ENCODE measurements around the gene RIN3. TPM values are rescaled to one million over a fixed set of nuclear protein-coding genes. Genes with fewer than 3 reads are reported as not detected.

RIN3 gene
- total and polyA plus RNA-seq, 12 donors: 3.9 to 63.2 (median 30.3) TPM

DNA sequence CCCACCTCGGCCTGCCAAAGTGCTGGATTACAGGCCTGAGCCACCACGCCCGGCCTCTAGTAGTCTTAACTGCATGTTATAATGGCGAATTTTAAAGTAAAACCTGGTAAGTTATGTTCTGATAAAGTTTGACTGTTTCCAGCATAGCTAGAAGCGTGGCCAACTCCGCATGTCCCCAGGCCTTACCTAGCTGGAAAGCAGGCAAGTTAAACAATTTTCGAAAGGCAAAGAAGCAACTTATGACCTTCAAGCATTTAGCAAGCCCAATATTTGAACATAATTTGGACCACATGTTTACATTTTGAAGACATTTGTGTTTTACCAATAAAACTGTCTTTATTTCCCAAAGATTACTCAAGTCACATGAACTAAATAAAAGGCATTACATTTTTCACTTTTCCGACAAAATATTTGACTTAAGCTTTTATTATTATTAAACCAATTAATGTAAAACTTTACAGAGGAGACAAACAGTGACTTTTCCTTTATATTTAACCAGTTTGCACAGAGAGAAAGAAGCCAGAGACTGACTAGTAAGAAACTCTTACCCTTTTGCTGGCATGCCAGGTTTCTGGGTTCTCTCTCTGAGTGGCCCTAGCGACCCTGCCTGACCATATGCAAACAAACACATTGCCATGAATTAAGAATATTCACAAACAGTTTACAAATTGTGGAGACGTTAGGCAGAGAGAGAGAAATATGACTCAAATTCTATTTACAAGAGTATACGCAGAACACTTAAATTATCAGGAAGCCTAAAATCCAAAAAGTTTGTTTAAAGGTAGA lies 106.3 kb downstream of the RIN3 start:
- 88 to 94% (median 92%) methylated on average over 11 of the region's 11 CpGs for WGBS, 4 donors
- Histone ChIP-seq H3K4me1 (replicated peaks in 1 of 2) (no peaks in the 10 kb centered on the region), H3K27ac (no peak overlapping the region), H3K4me3 (no peak overlapping the region), H3K9me3 (replicated peaks in 1 of 3) (no peaks in the 10 kb centered on the region), H3K36me3 (replicated peaks in 1 of 2) (no peaks in the 10 kb centered on the region), H3K27me3 (no peaks in the 10 kb centered on the region)
- DNase-seq: no peak
- intact Hi-C loops (cut with DNase I): no loop called here
- TF ChIP-seq POLR2A (IDR thresholded peaks at IDR 0.05): no peak
- TF ChIP-seq, protein P1, sequence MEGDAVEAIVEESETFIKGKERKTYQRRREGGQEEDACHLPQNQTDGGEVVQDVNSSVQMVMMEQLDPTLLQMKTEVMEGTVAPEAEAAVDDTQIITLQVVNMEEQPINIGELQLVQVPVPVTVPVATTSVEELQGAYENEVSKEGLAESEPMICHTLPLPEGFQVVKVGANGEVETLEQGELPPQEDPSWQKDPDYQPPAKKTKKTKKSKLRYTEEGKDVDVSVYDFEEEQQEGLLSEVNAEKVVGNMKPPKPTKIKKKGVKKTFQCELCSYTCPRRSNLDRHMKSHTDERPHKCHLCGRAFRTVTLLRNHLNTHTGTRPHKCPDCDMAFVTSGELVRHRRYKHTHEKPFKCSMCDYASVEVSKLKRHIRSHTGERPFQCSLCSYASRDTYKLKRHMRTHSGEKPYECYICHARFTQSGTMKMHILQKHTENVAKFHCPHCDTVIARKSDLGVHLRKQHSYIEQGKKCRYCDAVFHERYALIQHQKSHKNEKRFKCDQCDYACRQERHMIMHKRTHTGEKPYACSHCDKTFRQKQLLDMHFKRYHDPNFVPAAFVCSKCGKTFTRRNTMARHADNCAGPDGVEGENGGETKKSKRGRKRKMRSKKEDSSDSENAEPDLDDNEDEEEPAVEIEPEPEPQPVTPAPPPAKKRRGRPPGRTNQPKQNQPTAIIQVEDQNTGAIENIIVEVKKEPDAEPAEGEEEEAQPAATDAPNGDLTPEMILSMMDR (IDR thresholded peaks at IDR 0.05): no peak

DNA sequence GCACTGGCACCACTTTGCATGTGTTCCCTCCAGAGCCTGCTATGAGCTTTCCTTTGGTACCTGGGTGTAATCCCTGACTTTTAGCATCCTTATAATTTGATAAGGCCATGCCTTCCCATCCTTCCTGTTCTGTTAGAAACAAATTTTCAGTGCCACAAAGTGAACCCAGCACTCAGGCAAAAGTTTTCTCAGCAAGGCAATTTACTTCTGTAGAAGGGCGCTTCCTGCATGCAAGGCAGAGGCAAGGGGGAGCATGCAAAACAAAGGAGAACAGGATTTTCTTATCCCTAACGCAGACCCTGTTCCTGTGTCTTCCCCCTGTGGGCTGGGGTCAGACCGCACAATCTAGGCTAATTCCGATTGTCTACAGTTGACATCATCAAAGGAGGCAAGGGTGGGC lies 108.7 kb downstream of the RIN3 start:
- H3K9me3 ChIP-seq (replicated peaks in 1 of 3): no peaks in the 10 kb centered on the region
- no peak overlapping the region for H3K4me3 ChIP-seq
- intact Hi-C loops (cut with DNase I): no loop called here
- TF ChIP-seq POLR2A (IDR thresholded peaks at IDR 0.05): no peak
- TF ChIP-seq, protein P1 (IDR thresholded peaks at IDR 0.05): no peak
- H3K27me3 ChIP-seq: no peaks in the 10 kb centered on the region
- no peaks in the 10 kb centered on the region for H3K36me3 ChIP-seq (replicated peaks in 1 of 2)
- DNase-seq: no peak
- no peak overlapping the region for H3K27ac ChIP-seq
- WGBS, 4 donors: 89 to 98% (median 96%) methylated on average over 4 of the region's 4 CpGs
- no peaks in the 10 kb centered on the region for H3K4me1 ChIP-seq (replicated peaks in 1 of 2)

DNA sequence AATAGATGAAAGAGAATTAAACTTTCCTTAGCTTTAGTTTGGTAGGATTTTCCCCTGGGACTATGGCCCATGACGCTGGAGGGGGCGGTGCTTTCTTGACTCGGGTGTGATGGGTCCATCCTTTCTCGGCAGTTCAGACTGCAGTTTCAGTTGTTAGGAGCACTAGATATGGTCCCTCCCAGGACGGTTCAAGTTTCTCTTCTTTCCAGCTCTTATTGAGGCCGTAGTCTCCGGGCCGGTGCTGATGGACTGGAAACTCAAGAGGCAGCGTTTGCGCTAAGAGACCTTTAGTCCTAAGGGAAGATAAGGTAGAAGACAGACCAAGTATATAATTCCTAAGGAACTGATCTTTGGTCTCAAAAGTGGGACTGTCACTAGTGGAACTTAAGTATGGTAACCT lies 111.2 kb downstream of the RIN3 start:
- H3K36me3 ChIP-seq (replicated peaks in 1 of 2): no peaks in the 10 kb centered on the region
- no peak for DNase-seq
- TF ChIP-seq, protein P1 (IDR thresholded peaks at IDR 0.05): no peak
- no peak for TF ChIP-seq POLR2A (IDR thresholded peaks at IDR 0.05)
- intact Hi-C loops (cut with DNase I): no loop called here
- 92 to 97% (median 95%) methylated on average over 10 of the region's 10 CpGs for WGBS, 4 donors
- peaks cover 0 to 4% (median 0%) of the 10 kb centered on the region in 3 donors for H3K9me3 ChIP-seq (replicated peaks in 1 of 3)
- H3K4me1 ChIP-seq (replicated peaks in 1 of 2): no peaks in the 10 kb centered on the region
- H3K27ac ChIP-seq: no peak overlapping the region
- H3K4me3 ChIP-seq: no peak overlapping the region
- H3K27me3 ChIP-seq: no peaks in the 10 kb centered on the region

DNA sequence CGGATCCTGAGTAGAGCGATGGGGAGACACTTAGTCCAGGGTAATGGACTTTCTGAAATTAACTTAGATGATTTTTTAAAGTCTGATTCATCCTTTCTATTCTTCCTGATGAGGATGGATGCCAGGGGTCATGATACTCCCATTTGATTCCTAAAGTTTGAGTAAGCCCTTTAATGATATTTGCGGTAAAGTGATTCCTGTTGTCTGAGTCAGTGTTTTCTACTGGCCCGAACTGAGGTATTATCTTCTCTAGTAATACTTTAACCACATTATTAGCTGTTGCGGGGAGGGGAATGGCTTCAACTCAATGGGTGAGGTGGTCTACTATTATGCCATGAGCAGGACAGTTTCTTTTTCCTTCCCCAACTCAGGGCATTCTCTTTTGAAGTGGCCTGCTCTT lies 111.6 kb downstream of the RIN3 start:
- Histone ChIP-seq H3K4me3 (no peak overlapping the region), H3K36me3 (replicated peaks in 1 of 2) (no peaks in the 10 kb centered on the region), H3K9me3 (replicated peaks in 1 of 3) (peaks cover 0 to 4% (median 0%) of the 10 kb centered on the region in 3 donors), H3K4me1 (replicated peaks in 1 of 2) (no peaks in the 10 kb centered on the region), H3K27ac (no peak overlapping the region), H3K27me3 (no peaks in the 10 kb centered on the region)
- TF ChIP-seq POLR2A (IDR thresholded peaks at IDR 0.05): no peak
- TF ChIP-seq, protein P1 (IDR thresholded peaks at IDR 0.05): no peak
- DNase-seq: no peak
- WGBS, 4 donors: 80 to 95% (median 86%) methylated on average over 5 of the region's 5 CpGs
- intact Hi-C loops (cut with DNase I): no loop called here

Data from adrenal gland (tissue), 12 donors.